HG02884 (cell line): ENCODE measurements around the gene MTHFD2.
"Not testable (repeated sequence)": the region's sequence is repeated elsewhere in the genome, so short reads cannot be mapped to it uniquely, and the experiment has no call there.

Experiments
- ATAC-seq: cut with Tn5 transposase; IDR thresholded peaks from one replicate; pipeline ENCODE4 v1.9.1; 2021; ENCODE audit warnings: mild to moderate bottlenecking, moderate library complexity; ENCODE audit not compliant: unreplicated experiment

Gene MTHFD2

DNA sequence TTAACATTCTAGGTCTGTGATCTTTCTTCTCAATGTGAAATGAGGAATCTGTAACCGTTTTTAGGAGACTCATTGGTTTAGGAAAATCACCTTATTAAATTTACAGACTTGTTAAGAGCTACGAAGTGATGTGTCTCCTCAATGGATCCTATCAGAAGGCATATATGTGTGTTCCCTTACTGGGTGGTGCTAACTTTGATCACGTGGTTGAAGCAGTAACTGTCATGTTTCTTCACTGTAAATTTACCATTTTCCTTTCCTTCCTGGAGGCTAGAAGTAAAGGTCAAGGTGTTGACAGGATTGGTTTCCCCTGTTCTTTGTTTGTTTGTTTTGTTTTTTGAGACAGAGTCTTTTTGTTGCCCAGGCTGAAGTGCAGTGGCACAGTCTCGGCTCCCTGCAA is 1.4 kb upstream of the MTHFD2 start:
- no peak for ATAC-seq

DNA sequence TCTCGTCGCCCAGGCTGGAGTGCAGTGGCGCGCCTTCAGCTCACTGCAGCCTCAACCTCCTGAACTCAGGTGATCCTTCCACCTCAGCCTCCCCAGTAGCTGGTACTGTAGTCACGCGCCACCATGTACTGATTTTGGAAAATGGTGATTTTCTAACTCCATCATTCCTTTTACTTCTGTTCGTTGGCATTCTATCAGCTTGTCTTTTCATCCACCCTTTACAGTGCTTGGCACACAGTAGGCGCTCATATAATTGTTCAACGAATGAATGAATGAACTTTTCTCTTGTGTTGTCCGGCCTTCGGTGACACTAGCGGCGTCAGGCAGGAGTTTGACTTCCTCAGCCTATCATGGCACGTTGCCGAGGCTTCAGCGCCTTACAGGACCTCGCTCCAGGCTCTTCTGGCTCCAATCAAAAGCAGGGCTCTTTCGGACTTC is 373 bp upstream of the MTHFD2 start:
- no peak for ATAC-seq

DNA sequence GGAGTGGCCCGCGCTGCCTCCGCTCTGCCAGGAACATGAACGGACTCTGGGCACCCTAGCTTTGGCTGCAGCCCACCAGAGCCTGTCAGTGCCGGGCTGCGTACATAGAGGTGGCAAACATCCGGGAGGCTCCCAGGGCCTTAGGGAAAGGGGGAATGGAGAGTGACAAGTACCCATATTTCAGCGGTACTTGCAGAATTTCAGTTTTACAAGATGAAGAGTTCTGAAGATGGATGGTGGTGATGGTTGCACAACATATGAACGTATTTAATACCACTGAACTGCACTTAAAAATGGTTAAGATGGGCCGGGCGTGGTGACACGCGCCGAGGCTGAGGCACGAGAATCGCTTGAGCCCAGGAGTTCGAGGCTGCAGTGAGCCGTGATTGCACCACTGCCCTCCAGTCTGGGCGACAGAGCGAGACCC is 873 bp downstream of the MTHFD2 start:
- ATAC-seq: no peak

DNA sequence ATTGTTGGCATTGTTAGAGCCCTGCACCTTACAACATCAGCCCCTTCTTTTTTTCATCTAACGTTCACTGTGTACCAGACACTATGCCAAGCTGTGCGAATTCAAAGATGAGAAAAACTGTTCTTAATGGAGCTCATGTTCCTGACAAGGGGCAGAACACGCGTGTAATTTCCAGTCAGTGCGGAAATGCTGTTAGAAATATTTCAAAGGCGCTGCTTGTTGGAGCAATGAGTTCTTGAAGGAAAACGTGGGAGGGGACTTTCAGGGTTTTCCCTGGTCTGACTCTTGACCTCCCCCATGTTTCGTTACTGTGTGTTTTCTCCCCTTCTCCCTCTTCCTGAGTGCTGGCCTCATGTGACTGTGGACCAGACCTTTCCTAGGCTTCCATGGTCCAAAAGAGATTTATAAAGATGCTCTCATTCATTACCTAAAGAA is 1.5 kb downstream of the MTHFD2 start:
- ATAC-seq: no peak

DNA sequence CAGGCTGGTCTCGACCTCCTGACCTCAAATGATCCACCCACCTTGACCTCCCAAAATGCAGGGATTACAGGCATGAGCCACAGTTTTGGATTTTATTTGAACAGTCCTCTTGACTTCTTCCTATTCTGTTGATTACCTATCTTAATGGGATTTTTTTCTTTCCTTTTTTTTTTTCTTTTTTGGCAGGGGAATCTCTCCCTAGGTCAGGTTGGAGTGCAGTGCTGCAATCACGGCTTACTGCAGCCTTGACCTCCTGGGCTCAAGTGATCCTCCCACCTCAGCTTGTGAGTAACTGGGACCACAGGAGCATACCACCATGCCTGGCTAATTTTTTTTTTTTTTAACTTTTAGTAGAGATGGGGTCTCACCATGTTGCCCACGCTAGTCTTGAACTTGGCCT is 2.8 kb downstream of the MTHFD2 start:
- ATAC-seq: no peak

DNA sequence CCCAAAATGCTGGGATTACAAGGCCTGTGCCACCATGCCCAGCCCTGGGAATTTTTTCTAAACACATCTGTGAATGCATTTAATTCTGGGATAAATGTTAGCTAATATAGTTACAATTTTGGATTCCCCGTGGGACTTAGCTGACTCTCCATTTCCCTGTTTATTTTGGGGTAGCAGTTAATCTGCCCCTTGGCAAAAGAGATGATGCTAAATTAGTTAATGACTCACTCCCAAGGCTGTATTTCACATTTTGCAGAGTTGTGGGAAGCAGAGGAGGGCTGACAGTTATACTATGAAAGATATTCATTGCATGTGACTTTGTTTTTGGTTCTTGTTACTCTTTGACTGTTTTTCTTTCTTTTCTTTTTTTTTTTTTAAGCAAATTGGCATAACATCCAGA is 3.2 kb downstream of the MTHFD2 start:
- no peak for ATAC-seq

DNA sequence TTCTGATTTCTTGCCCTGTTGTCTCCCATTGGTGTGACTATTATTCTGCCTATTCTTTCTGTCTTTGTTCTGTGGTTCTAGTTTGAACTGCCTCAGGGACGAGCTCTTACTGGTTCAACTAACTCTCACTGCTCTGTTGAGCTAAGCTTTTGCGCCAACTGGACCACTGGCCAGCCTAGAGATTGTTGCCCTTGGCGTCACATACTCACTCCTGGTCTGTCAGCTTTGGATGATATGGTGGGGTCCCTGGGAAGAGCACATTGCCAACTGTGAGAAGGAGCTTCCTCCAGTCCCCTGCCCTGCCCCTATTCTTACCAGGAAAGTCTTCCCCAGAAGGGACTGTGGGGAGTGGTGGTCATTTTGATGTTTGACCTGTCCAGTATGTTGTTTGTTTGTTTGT is 6.0 kb downstream of the MTHFD2 start:
- ATAC-seq: no peak

DNA sequence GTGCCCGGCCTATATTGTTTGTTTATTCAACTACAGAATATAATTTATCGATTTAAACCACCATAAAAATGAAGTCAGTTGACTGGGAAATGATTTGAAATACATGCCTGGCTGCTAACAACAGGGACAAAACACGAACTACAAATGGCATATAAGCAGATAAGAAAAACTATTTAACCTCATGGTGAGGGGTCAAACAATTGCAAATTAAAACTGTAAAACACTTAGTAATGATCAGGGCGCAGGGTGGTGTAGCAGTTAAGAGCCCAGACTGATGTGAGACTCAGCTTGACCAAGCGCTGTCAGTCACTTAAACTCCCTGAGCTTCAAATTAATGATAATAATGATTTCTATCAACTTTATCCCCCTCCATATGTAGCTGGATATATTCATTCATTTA is 6.7 kb downstream of the MTHFD2 start:
- ATAC-seq: no peak

DNA sequence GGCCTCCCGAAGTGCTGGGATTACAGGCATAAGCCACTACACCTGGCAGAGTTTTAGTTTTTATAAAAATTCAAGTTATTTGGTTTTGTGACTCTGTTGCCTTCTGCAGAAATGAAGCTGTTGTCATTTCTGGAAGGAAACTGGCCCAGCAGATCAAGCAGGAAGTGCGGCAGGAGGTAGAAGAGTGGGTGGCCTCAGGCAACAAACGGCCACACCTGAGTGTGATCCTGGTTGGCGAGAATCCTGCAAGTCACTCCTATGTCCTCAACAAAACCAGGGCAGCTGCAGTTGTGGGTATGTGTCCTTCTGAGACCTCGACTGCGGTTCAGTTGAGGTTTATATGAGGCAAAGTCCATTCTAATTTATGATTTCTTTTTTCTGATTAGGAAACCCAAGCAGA is 7.2 kb downstream of the MTHFD2 start:
- ATAC-seq: no peak

DNA sequence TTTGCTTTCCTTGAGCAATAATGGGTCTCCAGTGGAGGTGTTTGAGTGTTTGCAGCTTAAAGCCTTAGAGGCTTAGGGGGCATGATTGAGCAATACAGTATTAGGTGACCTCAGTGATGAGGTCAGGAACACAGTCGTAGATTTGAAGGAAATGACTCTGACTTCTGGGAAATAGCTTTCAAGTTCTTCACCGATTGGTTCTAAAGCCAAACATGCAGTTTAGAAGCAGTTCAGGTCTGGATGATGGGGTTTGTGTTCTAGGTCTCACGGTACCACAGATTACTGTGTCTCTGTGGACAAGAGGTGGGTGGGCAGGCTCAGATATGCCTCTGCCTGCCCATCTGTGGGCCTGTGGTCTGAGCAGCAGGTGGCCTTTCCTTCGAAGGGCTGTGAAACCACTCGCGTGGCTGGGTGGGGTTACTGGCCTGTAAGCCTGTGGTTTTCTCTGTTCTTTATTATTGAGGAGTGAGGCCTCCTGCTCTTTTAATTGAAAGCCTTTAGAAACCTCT is 7.8 kb downstream of the MTHFD2 start:
- ATAC-seq: peak; percentile 68

DNA sequence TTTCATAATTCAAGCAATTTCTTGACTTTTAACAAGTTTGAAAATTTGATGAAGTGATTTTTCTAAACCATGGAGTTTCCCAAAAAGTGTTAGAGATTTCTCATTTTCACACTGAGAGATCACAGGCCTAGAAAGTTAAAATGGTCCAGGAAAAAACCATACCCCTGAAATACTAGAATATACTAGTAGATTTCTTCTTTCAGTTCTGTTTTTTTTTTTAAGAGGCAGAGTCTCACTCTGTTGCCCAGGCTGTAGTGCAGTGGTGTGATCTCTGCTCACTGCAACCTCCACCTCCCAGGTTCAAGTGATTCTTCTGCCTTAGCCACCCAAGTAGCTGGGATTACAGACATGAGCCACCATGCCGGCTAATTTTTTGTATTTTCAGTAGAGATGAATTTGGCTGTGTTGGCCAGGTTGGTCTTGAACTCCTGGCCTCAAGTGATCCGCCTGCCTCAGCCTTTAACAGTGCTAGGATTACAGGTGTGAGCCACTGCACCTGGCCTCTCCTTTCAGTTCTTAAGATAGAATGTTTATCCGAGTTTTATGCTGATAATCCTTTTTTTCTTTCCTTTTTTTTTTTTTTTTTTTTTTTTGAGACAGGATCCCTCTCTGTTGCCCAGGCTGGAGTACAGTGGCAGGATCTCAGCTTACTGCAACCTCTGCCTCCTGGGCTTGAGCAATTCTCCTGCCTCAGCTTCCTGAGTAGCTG is 14.4 kb downstream of the MTHFD2 start:
- ATAC-seq: no peak

DNA sequence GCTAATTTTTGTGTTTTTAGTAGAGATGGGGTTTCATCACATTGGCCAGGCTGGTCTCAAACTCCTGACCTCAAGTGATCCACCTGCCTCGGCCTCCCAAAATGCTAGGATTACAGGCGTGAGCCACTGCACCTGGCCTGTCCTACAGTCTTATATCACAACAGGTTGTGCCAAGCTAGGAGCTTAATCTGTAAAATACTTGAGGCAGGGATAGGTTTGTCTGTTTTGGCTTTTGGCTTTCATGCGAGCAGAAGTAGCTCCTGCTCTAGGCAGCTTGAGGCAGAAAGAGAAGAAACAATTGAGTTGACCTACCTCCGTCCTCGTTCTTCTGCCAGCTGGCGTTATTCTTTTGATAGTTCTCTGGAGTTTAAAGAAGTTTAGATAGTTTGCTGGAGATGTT is 17.4 kb downstream of the MTHFD2 start:
- ATAC-seq: not testable (repeated sequence)

DNA sequence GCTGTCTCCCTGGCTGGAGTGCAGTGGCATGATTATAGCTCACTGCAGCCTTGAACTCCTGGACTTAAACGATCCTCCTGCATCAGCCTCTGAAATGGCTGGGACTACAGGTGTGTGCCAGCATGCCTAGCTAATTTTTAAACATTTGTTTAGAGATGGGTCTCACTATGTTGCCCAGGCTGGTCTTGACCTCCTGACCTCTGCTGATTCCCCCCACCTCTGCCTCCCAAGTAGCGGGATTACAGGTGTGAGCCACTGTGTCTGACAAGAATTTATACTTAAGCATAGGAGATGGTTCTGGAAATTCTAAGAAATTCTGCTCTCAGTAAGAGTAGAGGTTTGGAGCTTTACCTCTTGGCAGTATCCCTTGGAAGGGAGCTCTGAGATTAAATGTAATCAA is 18.2 kb downstream of the MTHFD2 start:
- ATAC-seq: no peak

DNA sequence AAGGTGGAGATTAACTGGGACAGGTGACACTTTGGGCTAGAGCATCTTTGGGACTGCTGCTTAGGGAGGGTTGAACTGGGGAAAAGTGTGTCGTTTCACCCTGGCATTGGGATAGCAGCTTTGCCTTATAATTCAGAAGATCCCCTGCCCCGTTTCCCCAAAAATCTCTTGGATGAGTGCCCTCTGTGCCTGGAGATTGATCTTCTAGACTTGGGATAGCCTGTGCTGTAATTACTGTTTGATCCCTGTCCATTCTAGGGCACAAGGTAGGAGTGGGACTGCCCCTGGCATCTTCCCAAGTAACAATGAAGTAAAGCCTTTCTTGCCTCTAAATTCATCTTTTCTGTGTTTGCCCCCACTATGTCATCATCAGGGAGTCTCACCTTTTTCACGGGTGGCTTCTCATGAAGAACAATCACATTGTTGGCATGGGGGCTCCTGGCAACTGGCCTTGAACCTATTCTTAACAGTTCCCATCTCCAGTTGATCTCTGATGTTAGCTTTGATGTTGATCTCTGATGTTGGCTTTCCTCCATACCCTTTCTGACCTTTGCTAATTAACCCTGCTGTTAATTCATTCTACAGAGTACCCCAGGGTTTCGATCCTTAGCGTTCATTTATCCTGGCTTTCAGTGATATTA is 21.6 kb downstream of the MTHFD2 start:
- ATAC-seq: no peak

DNA sequence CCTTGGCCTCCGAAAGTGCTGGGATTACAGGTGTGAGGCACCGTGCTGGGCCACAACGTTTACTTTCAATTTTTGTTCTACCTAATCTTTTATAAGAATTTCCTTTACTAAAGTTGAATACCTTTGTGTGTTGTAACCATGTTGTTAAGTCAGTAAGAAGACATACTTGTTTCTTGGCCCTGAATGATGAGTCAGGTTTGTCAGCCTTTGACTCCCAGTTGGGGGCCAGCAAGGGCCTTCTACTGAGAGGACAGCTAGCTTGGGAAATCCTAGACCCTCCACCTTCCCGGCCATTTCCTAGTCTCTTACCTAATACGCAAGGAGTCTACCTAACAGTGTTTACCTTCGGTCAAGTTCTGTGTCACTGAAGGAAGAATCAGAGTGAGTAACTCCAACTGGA is 22.7 kb downstream of the MTHFD2 start:
- no peak for ATAC-seq

DNA sequence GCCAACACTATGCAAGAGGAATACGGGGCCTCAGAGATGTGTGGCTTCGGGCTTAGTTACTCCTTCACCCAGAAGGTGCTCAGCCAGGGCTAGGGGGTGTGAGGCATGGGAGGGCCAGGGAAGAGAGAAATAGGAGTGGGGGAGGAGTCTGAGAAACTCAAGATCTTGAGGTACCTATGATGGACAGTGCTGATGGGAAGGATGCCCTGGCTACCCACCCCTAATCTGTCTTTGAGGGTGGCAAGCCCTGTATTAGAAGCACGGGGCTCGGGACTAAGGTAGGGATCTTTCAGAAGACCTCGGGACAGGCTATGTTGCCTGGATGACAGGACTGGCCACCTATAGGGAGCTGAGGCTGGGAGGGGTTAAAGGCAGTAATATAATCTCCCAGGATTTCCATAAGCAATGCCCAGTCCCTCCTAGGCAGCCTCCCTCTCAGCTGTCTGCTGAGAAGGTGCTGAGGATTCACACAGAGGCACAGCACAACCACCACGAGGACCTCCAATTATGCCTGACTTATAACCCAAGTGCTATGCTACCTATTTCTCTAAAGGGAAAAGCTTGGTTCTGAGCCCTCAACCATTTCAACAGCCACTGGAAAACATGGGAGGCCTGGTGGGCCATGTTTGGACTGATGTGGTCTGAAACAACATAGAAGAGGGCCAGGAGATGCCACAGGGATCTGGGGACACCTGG is 23.3 kb downstream of the MTHFD2 start:
- ATAC-seq: no peak

DNA sequence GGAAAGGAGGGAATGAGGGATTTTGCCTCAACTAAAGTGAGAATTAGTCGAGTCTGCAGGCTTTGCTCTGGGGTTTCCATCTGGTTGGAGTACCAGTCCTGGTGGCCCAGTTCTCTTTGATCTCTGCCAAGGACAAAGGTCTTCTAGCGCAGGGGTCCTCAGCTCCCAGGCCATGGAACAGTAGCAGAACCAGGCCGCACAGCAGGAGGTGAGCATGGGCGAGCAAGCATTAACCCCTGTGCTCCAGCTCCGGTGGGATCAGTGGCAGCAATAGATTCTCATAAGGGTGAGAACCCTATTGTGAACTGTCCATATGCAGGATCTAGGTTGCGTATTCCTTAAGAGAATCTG is 23.9 kb downstream of the MTHFD2 start:
- ATAC-seq: no peak

DNA sequence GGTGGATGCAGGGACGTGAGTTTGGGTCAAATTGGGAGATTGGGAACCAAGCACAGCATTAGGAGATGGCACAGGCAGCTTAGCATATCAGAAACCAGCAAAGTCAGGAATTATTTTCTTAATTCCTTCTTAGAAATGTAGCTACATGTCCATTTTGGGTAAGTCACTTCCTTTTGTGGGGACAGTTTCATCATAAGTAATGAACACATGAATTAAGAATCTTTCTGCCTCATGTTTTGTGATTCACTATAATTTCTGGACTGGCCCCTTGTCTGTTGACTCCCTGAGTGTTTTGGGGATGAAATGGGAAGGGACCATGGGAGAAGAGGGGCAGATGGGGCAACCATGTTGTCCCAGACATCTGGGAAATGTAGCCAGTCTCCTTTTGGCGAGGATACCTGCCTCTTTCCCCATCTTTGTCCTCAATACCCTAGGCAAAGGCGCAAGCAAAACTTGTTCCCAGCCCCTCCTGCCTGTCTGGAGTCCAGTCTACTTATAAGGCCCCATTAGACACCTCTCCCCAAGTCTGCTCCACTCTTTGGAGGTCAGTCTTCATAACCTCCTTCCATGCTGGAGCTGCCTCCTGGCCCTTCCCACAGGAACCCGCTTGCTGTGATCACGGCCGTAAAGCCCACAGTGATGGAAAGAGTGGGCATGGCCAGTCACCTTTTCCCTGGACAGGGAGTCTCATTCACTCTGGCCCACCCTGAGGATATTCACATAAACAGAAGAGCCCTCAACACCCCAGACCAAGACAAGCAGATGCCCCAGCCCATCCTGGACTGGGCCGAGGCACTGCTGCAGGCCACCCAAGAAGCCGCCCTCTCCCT is 25.7 kb downstream of the MTHFD2 start:
- no peak for ATAC-seq

DNA sequence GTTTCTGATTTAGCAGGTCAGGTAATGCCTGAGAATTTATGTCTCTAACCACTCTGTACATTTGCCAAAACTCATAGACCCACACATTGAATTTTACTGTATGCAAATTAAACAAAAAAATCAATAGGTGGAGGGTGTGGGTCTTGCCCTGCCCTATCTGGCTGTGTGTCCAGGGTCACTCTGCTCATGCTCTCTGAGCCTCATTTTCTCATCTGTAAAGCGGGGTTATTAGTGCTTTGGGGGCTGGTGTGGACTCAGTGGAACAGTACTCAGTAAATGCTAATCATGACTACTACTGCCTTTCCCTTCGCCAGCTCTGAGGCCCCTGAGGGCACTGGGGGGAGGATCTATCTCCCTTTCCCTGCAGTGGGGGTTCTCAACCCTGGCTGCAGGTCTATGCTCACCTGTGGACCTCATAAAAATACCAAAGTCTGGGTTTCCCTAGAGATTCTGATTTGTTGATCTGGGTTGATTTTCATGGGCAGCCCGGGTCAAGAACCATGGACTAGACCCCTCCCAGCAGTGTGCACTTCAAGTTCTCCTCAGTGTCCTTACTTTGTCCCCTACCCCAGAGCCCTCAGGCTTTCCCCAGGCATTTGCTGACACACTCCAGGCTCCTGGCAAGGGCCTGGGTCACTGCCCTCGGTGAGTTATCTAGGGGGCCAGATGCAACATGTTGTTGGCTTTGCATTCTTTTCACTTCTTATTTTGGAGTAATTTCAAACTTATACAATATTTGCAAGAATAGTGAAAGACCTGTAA is 27.5 kb downstream of the MTHFD2 start:
- no peak for ATAC-seq

DNA sequence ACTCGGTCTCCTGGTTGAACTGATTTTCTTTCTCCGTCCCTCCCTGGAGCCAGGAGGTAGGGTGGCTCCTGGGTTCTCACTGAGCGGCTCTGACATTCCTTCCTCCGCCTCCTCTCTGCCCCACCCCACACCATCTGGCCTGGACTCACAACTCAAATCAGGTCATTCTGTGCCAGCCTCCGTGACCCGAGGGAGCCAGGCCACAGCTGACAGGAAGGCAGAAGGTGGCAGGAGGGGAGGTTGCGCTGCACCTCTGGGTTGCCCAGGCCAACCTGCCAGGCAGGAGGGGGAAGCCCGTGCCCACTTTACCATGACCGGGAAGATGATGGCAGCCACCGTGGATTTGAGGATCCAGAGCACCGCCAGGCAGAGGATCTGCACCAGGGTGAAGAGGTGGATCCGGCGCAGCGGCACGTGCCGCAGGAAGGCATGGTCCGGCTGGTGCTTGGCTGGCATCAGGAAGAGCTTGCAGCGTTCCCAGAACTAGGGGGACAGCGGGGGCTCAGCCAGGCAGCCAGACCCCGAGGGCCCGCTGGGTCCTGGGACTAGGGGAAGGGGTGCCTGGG is 28.3 kb downstream of the MTHFD2 start:
- ATAC-seq: no peak
